Endothelial cell of umbilical vein (primary cell): ENCODE results near the gene NDUFA6. TPM values are rescaled to one million over a fixed set of nuclear protein-coding genes. Genes with fewer than 3 reads are reported as not detected.

Experiments
- BruUV-seq: library from RNA; stranded (reverse); fragments of 400-500 nt; replicated peaks from 2 replicates; lab custom pipeline; 2021; lab: Mats Ljungman, UMichigan
- CTCF ChIA-PET: fragments of 300-600, 350-600 bp; sonication (Branson Sonifier 250); formaldehyde crosslinking; loops from one replicate; lab custom pipeline; 2021; ENCODE audit warnings: antibody characterized with exemption, inconsistent platforms; lab: Charles Lee
- POLR2A ChIA-PET: fragments of 300-600, 350-600 bp; sonication (Branson Sonifier 250); formaldehyde crosslinking; loops from one replicate; lab custom pipeline; 2021; ENCODE audit warnings: antibody characterized with exemption, inconsistent platforms; lab: Charles Lee
- DNase-seq: peaks from one replicate; pipeline ENCODE4 v3.0.0-alpha.2; 2011; ENCODE audit warnings: low read depth, low spot score
- FAIRE-seq: peaks from 2 replicates; lab custom pipeline; 2011; peaks lifted over from hg19 to GRCh38; lab: Jason Lieb, UNC
- H2AFZ ChIP-seq: 2 replicates; pipeline ENCODE4 v1.6.0; 2012; ENCODE audit warnings: low read depth, low read length, control low read depth, inconsistent platforms
- H3K27ac ChIP-seq: 2 replicates; pipeline ENCODE4 v1.5.1; 2011; ENCODE audit warnings: low read depth, mild to moderate bottlenecking, control low read depth, low read length, moderate library complexity; ENCODE audit not compliant: insufficient read depth
- H3K27me3 ChIP-seq, 2 experiments: 2 replicates each; pipeline versions ENCODE4 v1.6.0 to v1.6.1; 2011; ENCODE audit warnings: low read length in 2 of 2, mixed read lengths in 1 of 2; ENCODE audit not compliant: control insufficient read depth in 2 of 2, insufficient read depth in 2 of 2
- H3K36me3 ChIP-seq, 2 experiments: 2 replicates in 1 of 2; 3 replicates in 1 of 2; pipeline ENCODE4 v1.5.1; 2011; ENCODE audit warnings: low read length in 2 of 2, mild to moderate bottlenecking in 1 of 2, moderate library complexity in 1 of 2; ENCODE audit not compliant: control insufficient read depth in 2 of 2, insufficient read depth in 2 of 2; ENCODE audit errors: extremely low read depth in 1 of 2
- H3K4me1 ChIP-seq: 3 replicates; pipeline ENCODE4 v1.5.1; 2011; ENCODE audit warnings: mild to moderate bottlenecking, low read length; ENCODE audit not compliant: control insufficient read depth, insufficient read depth; ENCODE audit errors: extremely low read depth
- H3K4me2 ChIP-seq: 2 replicates; pipeline ENCODE4 v1.6.1; 2011; ENCODE audit warnings: low read length, control low read depth, mixed read lengths; ENCODE audit not compliant: insufficient read depth
- H3K4me3 ChIP-seq, 3 experiments: fragments of 200-600 bp in 1 of 3; sonication (generic), shearing (Covaris generic) in 1 of 3; replicated peaks in 1 of 3; 2 replicates each; pipeline ENCODE4 v1.5.1; 2011 to 2016; ENCODE audit warnings: control low read depth in 3 of 3, low read length in 3 of 3, mild to moderate bottlenecking in 2 of 3, inconsistent platforms in 1 of 3, low read depth in 1 of 3, moderate library complexity in 1 of 3; ENCODE audit not compliant: insufficient read depth in 1 of 3
- H3K79me2 ChIP-seq: 2 replicates; pipeline ENCODE4 v1.6.0; 2012; ENCODE audit warnings: low read length, inconsistent platforms; ENCODE audit not compliant: control insufficient read depth, insufficient read depth
- H3K9ac ChIP-seq: replicated peaks from 2 replicates; pipeline ENCODE3; 2011; ENCODE audit warnings: low read length, control low read depth; ENCODE audit not compliant: insufficient read depth; ENCODE audit errors: extremely low read depth
- H3K9me1 ChIP-seq: replicated peaks from 3 replicates; pipeline ENCODE4 v1.6.0; 2011; ENCODE audit warnings: mild to moderate bottlenecking, low read length; ENCODE audit not compliant: control insufficient read depth, insufficient read depth; ENCODE audit errors: extremely low read depth
- H3K9me3 ChIP-seq: replicated peaks from 2 replicates; pipeline ENCODE4 v1.5.1; 2012; ENCODE audit warnings: low read length, inconsistent platforms; ENCODE audit not compliant: control insufficient read depth, insufficient read depth
- H4K20me1 ChIP-seq: replicated peaks from 2 replicates; pipeline ENCODE3; 2011; ENCODE audit warnings: mild to moderate bottlenecking, low read length; ENCODE audit not compliant: control insufficient read depth, insufficient read depth; ENCODE audit errors: extremely low read depth
- EZH2 ChIP-seq: IDR thresholded peaks from 2 replicates; pipeline ENCODE4 v1.6.1; 2012; ENCODE audit warnings: borderline replicate concordance, low read depth, mild to moderate bottlenecking, moderate library complexity, low read length, inconsistent platforms; ENCODE audit not compliant: severe bottlenecking
- JUN ChIP-seq: IDR thresholded peaks from 2 replicates; pipeline ENCODE4 v1.6.1; 2011; ENCODE audit warnings: borderline replicate concordance, low read depth; ENCODE audit not compliant: insufficient read length, insufficient read depth
- POLR2A ChIP-seq: IDR thresholded peaks from 2 replicates; pipeline ENCODE4 v1.6.1; 2012; ENCODE audit warnings: low read depth, mild to moderate bottlenecking, control low read depth, low read length
- POLR2AphosphoS5 ChIP-seq: IDR thresholded peaks from 2 replicates; pipeline ENCODE4 v1.6.1; 2012; ENCODE audit warnings: low read depth, mild to moderate bottlenecking, control low read depth, low read length, moderate library complexity; ENCODE audit not compliant: insufficient read depth
- dilution Hi-C: fragments of 300-500 bp; cut with MboI; formaldehyde crosslinking; loops from one replicate; pipeline ENCODE4 v1.15.0; 2019; ENCODE audit warnings: low sequenced_read_pairs; ENCODE audit not compliant: extremely low pct_ligation_motif_present
- intact Hi-C: fragments of 100-400 bp; cut with micrococcal nuclease; formaldehyde crosslinking; loops from one replicate; pipeline ENCODE4 v1.10.0; 2022
- polyA plus RNA-seq, 4 experiments: library from polyadenylated mRNA; depleted of rRNA in 3 of 4; stranded (reverse) in 3 of 4; unstranded in 1 of 4; fragments of >200 nt; gene quantifications; 2 replicates each; pipeline versions ENCODE4 v1.2.1 to v1.2.3, GENCODE V29; 2011 to 2012; ENCODE audit warnings: missing spikeins in 1 of 4
- total RNA-seq: library from RNA; stranded (reverse); gene quantifications from 2 replicates; pipeline ENCODE4 v1.2.3, GENCODE V29; 2021
- TF ChIP-seq, protein P1 (sequence below): IDR thresholded peaks from 2 replicates; pipeline ENCODE4 v1.6.1; 2011; ENCODE audit not compliant: insufficient read depth, insufficient read length

The NDUFA6 gene
- total and polyA plus RNA-seq, 2 donors (not counting 3 experiments of a cell fraction or from before 2014, with no cell fraction given), result 66.1 to 95.7 TPM

- intact Hi-C loops (loop anchor here (1.0 to 2.0 kb wide), 3 partner anchors 9 to 104 kb away; partner anchors contain the start of genes NDUFA6 and SMDT1), dilution Hi-C loops (no loop called here)
- ChIA-PET POLR2A (interaction anchor here (1.4 kb wide), 1 partner anchor 20 kb away, joined by 4 read pairs; the partner anchor contains the start of gene NDUFA6), CTCF (interaction anchor here (0.9 to 3.2 kb wide), 4 partner anchors 20 to 374 kb away, joined by 3 to 13 read pairs (median 4); partner anchors contain the start of gene NDUFA6)
- Histone ChIP-seq H3K4me2 (peak within 1 kb of the TSS; percentile 72), H3K79me2 (peaks cover 17% of the 10 kb centered on the region), H3K9me3 (no peaks in the 10 kb centered on the region), H3K36me3 (no peaks in the 10 kb centered on the region), H3K27ac (peak within 1 kb of the TSS; percentile 30), H4K20me1 (no peaks in the 10 kb centered on the region), H3K4me3 (peak within 1 kb of the TSS; percentile 26 to 60 (median 54)), H3K9me1 (no peaks in the 10 kb centered on the region), H2AFZ (peak within 1 kb of the TSS; percentile 85), H3K9ac (peak within 1 kb of the TSS; percentile 61), H3K27me3 (no peaks in the 10 kb centered on the region), H3K4me1 (peaks cover 23% of the 10 kb centered on the region)
- FAIRE-seq (peak; percentile 99), DNase-seq (peak; percentile 97)
- TF ChIP-seq EZH2 (no peak), POLR2AphosphoS5 (peak; percentile 79), JUN (no peak), POLR2A (peak; percentile 65)
- TF ChIP-seq, protein P1, sequence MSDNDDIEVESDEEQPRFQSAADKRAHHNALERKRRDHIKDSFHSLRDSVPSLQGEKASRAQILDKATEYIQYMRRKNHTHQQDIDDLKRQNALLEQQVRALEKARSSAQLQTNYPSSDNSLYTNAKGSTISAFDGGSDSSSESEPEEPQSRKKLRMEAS, result peak; percentile 84
- no TSS peak for BruUV-seq
These were observed 19.8 kb downstream of the NDUFA6 start, which contains the start of gene NAGA for GRCh38 chr22:42070517-42071422. NAGA (minus strand) TSS chr22:42070812; CDS start chr22:42070297, 515 bp downstream.
